ENCODE results near the gene MKS1. TPM values are rescaled to one million over a fixed set of nuclear protein-coding genes. Genes with fewer than 3 reads are reported as not detected.

Gene MKS1
- total and polyA plus RNA-seq, 2 of the 8 experiments (the other 6 are each of a cell fraction or from before 2014, with no cell fraction given), result 12.0 to 21.7 TPM

DNA sequence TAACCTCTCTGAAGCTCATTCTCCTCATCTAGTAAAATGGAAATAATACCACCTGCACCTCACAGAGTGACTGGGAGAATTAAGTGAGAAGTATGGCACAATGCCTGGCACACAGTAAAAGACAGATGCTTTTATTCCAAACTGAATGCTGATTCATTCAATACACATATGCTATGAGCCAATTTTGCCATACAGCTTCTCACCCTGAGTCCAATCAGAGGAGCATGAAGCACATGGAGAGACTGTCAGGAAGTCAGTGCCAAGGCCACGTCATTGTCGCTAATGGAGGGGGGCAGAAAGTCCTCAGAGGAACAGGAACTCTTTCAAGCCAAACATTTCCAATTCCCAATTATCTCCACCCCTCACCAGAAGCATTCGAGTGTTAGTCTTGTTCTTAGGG is 11.6 kb downstream of the MKS1 start:
- Histone ChIP-seq H3K23me2 (ENCODE audit: low read depth, low read length) (no peaks in the 10 kb centered on the region), H2BK120ac (replicated peaks; ENCODE audit: low read depth, low read length) (no peak overlapping the region), H3K79me1 (ENCODE audit: low read depth, low read length) (no peaks in the 10 kb centered on the region), H3K14ac (ENCODE audit: insufficient read length) (no peak overlapping the region), H3K4me1 (replicated peaks in 1 of 4; ENCODE audit: control insufficient read depth in 3 of 4, insufficient read depth in 4 of 4, low read length in 3 of 4) (no peaks in the 10 kb centered on the region), H2BK5ac (ENCODE audit: low read depth, low read length) (no peak overlapping the region), H3K18ac (ENCODE audit: extremely low read depth, low read length) (no peak overlapping the region), H2BK15ac (ENCODE audit: low read length) (no peak overlapping the region), H3K4ac (replicated peaks; ENCODE audit: insufficient read length, low read depth, low read length) (no peak overlapping the region), H3K56ac (replicated peaks; ENCODE audit: insufficient read length, low read depth, low read length) (no peak overlapping the region), H3K27me3 (replicated peaks in 1 of 4; ENCODE audit: control insufficient read depth in 3 of 4, extremely low read depth in 1 of 4, insufficient read depth in 3 of 4, low read length in 3 of 4) (no peaks in the 10 kb centered on the region), H4K8ac (ENCODE audit: extremely low read depth, insufficient read depth, low read length) (no peak overlapping the region), H2BK12ac (ENCODE audit: low read depth, low read length) (no peak overlapping the region), H4K5ac (ENCODE audit: insufficient read length, low read depth, low read length) (no peak overlapping the region), H3K79me2 (ENCODE audit: control insufficient read depth in 1 of 2, insufficient read depth in 2 of 2, low read length in 2 of 2) (no peaks in the 10 kb centered on the region), H3K36me3 (ENCODE audit: control insufficient read depth in 2 of 4, insufficient read depth in 4 of 4, low read length in 3 of 4) (peaks cover 0 to 13% (median 4%) of the 10 kb centered on the region in 4 experiments; a peak in 5 of 8 replicates), H3K4me2 (ENCODE audit: insufficient read depth in 1 of 2, low read depth in 2 of 2, low read length in 2 of 2) (no peak overlapping the region), H3K23ac (ENCODE audit: insufficient read length) (no peak overlapping the region), H2AFZ (ENCODE audit: low read length) (no peak overlapping the region), H3K9ac (replicated peaks in 1 of 4; ENCODE audit: extremely low read depth in 1 of 4, low read depth in 3 of 4, low read length in 3 of 4) (no peak overlapping the region), H3K27ac (ENCODE audit: low read depth, low read length) (no peak overlapping the region), H3K4me3 (ENCODE audit: extremely low read depth in 1 of 4, insufficient read depth in 2 of 4, low read depth in 3 of 4, low read length in 4 of 4) (no peak overlapping the region), H3K9me3 (ENCODE audit: insufficient read depth in 2 of 2, low read depth in 1 of 2, low read length in 1 of 2) (no peaks in the 10 kb centered on the region), H2AK5ac (ENCODE audit: low read depth, low read length) (no peak overlapping the region), H4K91ac (replicated peaks; ENCODE audit: insufficient read length, low read length) (no peak overlapping the region), H4K20me1 (replicated peaks in 1 of 2; ENCODE audit: control insufficient read depth in 1 of 2, insufficient read depth in 2 of 2, low read length in 2 of 2) (no peaks in the 10 kb centered on the region), H2BK20ac (ENCODE audit: low read length) (no peak overlapping the region)
- DNase-seq (ENCODE audit: low read depth in 1 of 2, low spot score in 2 of 2), result no peak
- 96% methylated on average over 3 of the region's 3 CpGs; no CpG with 5 or more reads in 1 of the 2 experiments for WGBS, 2 experiments (ENCODE audit: extremely low coverage in 1 of 2, insufficient coverage in 1 of 2, insufficient read length in 1 of 2, insufficient replicate concordance in 2 of 2, low coverage in 1 of 2, low lambda C conversion rate in 2 of 2, missing lambda C conversion rate in 1 of 2)
- no peak for FAIRE-seq
- no peak for TF ChIP-seq GABPA (IDR thresholded peaks at IDR 0.05; ENCODE audit: borderline replicate concordance, insufficient read depth, low read length)
- TF ChIP-seq NANOG (IDR thresholded peaks at IDR 0.05; ENCODE audit: insufficient read depth, low read depth, low read length, poor library complexity, severe bottlenecking), result no peak
- TF ChIP-seq TAF1 (IDR thresholded peaks at IDR 0.05; ENCODE audit: low read depth, low read length), result no peak
- no peak for TF ChIP-seq SUZ12 (IDR thresholded peaks at IDR 0.05; ENCODE audit: low read length)
- TF ChIP-seq NRF1 (IDR thresholded peaks at IDR 0.05; ENCODE audit: low read depth, low read length), result no peak
- no peak for TF ChIP-seq YY1 (IDR thresholded peaks at IDR 0.05; ENCODE audit: low read depth, low read length)
- no peak for TF ChIP-seq POLR2A (IDR thresholded peaks at IDR 0.05; ENCODE audit: control extremely low read depth in 1 of 2, low read depth in 2 of 2, low read length in 2 of 2)
- TF ChIP-seq, protein P1, sequence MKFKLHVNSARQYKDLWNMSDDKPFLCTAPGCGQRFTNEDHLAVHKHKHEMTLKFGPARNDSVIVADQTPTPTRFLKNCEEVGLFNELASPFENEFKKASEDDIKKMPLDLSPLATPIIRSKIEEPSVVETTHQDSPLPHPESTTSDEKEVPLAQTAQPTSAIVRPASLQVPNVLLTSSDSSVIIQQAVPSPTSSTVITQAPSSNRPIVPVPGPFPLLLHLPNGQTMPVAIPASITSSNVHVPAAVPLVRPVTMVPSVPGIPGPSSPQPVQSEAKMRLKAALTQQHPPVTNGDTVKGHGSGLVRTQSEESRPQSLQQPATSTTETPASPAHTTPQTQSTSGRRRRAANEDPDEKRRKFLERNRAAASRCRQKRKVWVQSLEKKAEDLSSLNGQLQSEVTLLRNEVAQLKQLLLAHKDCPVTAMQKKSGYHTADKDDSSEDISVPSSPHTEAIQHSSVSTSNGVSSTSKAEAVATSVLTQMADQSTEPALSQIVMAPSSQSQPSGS (IDR thresholded peaks at IDR 0.05; ENCODE audit: low read length), result no peak
- TF ChIP-seq POLR2AphosphoS5 (IDR thresholded peaks at IDR 0.05; ENCODE audit: low read depth, low read length), result no peak
- no peak for TF ChIP-seq SAP30 (IDR thresholded peaks at IDR 0.05; ENCODE audit: insufficient read depth, insufficient replicate concordance, low read length)
- CTCF ChIA-PET (ENCODE audit: partially characterized antibody), result interaction anchor here (1.0 to 1.5 kb wide), 5 partner anchors 8 to 140 kb away, joined by 3 to 5 read pairs (median 4); no protein-coding TSS in a partner anchor
- POLR2A ChIA-PET (ENCODE audit: partially characterized antibody), result interaction anchor here (1.0 kb wide), 1 partner anchor 9 kb away, joined by 4 read pairs; no protein-coding TSS in a partner anchor

All from H1 (cell line).